ENCODE results near the gene RAB5B. TPM values are rescaled to one million over a fixed set of nuclear protein-coding genes. Genes with fewer than 3 reads are reported as not detected.

The RAB5B gene
- total RNA-seq, 1 experiment from 2014 or later, result 102 TPM

DNA sequence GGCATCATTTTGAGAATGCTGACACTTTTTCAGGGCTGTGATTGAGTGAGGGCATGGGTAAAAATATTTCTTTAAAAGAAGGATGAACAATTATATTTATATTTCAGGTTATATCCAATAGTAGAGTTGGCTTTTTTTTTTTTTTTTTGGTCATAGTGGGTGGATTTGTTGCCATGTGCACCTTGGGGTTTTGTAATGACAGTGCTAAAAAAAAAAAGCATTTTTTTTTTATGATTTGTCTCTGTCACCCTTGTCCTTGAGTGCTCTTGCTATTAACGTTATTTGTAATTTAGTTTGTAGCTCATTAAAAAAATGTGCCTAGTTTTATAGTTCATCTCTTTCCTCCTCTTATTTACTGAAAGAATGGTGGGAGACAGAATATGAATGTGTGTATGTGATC lies 1.4 kb upstream of the RAB5B start:
- POLR2A ChIA-PET, result no interaction called here
- Histone ChIP-seq H3K4me1 (ENCODE audit: control insufficient read depth, insufficient read depth, low read length) (peaks cover 24% of the 10 kb centered on the region), H3K36me3 (ENCODE audit: control insufficient read depth, insufficient read depth, low read length) (peaks cover 5% of the 10 kb centered on the region; the same call in 1 of the 2 replicates), H3K4me3 (ENCODE audit: low read depth in 2 of 2, low read length in 2 of 2) (peak overlapping the region; percentile 70 to 80), H3K9me3 (ENCODE audit: control insufficient read depth, insufficient read depth, low read depth, low read length) (no peaks in the 10 kb centered on the region), H3K27me3 (ENCODE audit: control insufficient read depth, insufficient read depth, low read length) (no peaks in the 10 kb centered on the region), H3K27ac (ENCODE audit: low read length) (peak overlapping the region; percentile 95)
- intact Hi-C loops (cut with micrococcal nuclease; ENCODE audit: unreplicated experiment), result no loop called here
- CTCF ChIA-PET, result no interaction called here
- ATAC-seq (no peak), DNase-seq (ENCODE audit: low read depth, low spot score) (no peak)
- BruUV-seq (replicated peaks), result no TSS peak
- no peak for TF ChIP-seq SIN3A (IDR thresholded peaks at IDR 0.05; ENCODE audit: borderline replicate concordance, insufficient read depth, low read depth, low read length)
- TF ChIP-seq POLR2AphosphoS5 (IDR thresholded peaks at IDR 0.05; ENCODE audit: low read depth, low read length), result no peak
- TF ChIP-seq CTCF (IDR thresholded peaks at IDR 0.05), result no peak
- no peak for TF ChIP-seq TCF7L2 (IDR thresholded peaks at IDR 0.05; ENCODE audit: low read depth, low read length)
- no peak for TF ChIP-seq REST (IDR thresholded peaks at IDR 0.05; ENCODE audit: insufficient read depth in 1 of 2, low read depth in 2 of 2, low read length in 1 of 2)
- in situ Hi-C loops (cut with HindIII; ENCODE audit: low pct_unique_long_range_greater_than_20kb, low sequenced_read_pairs), result no loop called here

- Histone ChIP-seq H3K9me3 (ENCODE audit: control insufficient read depth, insufficient read depth, low read depth, low read length) (no peaks in the 10 kb centered on the region), H3K27ac (ENCODE audit: low read length) (peak overlapping the region; percentile 95), H3K36me3 (ENCODE audit: control insufficient read depth, insufficient read depth, low read length) (peaks cover 5% of the 10 kb centered on the region; the same call in 1 of the 2 replicates), H3K4me3 (ENCODE audit: low read depth in 2 of 2, low read length in 2 of 2) (peak overlapping the region; percentile 70 to 80), H3K27me3 (ENCODE audit: control insufficient read depth, insufficient read depth, low read length) (no peaks in the 10 kb centered on the region), H3K4me1 (ENCODE audit: control insufficient read depth, insufficient read depth, low read length) (peaks cover 18% of the 10 kb centered on the region)
- ChIA-PET CTCF (interaction anchor here (0.7 to 1.2 kb wide), 2 partner anchors 23 to 112 kb away, joined by 3 to 5 read pairs; no protein-coding TSS in a partner anchor), POLR2A (interaction anchor here (0.6 to 2.1 kb wide), 5 partner anchors 16 to 1311 kb away, joined by 3 to 9 read pairs (median 4); partner anchors contain the start of genes ORMDL2 and SARNP)
- BruUV-seq (replicated peaks), result TSS peak; percentile 99
- ATAC-seq (peak; percentile 20; the same call in 1 of the 2 replicates), DNase-seq (ENCODE audit: low read depth, low spot score) (no peak)
- in situ Hi-C loops (cut with HindIII; ENCODE audit: low pct_unique_long_range_greater_than_20kb, low sequenced_read_pairs) (no loop called here), intact Hi-C loops (cut with micrococcal nuclease; ENCODE audit: unreplicated experiment) (no loop called here)
- TF ChIP-seq POLR2AphosphoS5 (IDR thresholded peaks at IDR 0.05; ENCODE audit: low read depth, low read length) (no peak), CTCF (IDR thresholded peaks at IDR 0.05) (no peak), TCF7L2 (IDR thresholded peaks at IDR 0.05; ENCODE audit: low read depth, low read length) (no peak), SIN3A (IDR thresholded peaks at IDR 0.05; ENCODE audit: borderline replicate concordance, insufficient read depth, low read depth, low read length) (no peak), REST (IDR thresholded peaks at IDR 0.05; ENCODE audit: insufficient read depth in 1 of 2, low read depth in 2 of 2, low read length in 1 of 2) (no peak)
These were observed 823 bp upstream of the RAB5B start for GRCh38 chr12:55972911-55973598.
